HL-60 (cell line): ENCODE results near the gene KCNMA1.

Experiments used
- POLR2AphosphoS5 ChIP-seq: IDR thresholded peaks from 2 replicates; pipeline ENCODE4 v1.6.1; 2012; ENCODE audit warnings: low read depth
- TF ChIP-seq, protein P1 (sequence below): IDR thresholded peaks from one replicate; pipeline ENCODE4 v1.5.1; 2011; ENCODE audit warnings: low read length, control low read depth, inconsistent platforms; ENCODE audit not compliant: insufficient read depth
- TF ChIP-seq, protein P2 (sequence below): IDR thresholded peaks from 2 replicates; pipeline ENCODE4 v1.6.1; 2012; ENCODE audit warnings: low read depth; ENCODE audit not compliant: insufficient replicate concordance

DNA sequence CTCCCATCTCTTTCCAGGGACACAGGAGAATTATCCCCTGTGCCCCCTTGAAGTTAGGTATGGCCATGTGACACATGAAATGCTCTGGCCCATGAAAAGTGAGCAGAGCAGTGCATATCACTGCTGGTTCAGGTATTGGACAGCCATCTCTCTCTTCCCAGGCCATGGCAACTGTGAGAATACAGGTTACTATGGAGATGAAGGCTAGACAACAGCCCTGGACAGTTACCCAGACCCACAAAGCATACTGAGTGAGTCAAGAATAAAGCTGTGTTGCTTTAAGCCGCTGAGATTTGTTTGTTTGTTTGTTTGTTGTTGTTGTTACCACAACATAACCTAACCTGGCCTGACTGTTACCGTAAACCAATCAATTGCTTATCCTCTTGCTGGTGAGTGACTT is 722.3 kb downstream of the KCNMA1 start:
- TF ChIP-seq, protein P1, sequence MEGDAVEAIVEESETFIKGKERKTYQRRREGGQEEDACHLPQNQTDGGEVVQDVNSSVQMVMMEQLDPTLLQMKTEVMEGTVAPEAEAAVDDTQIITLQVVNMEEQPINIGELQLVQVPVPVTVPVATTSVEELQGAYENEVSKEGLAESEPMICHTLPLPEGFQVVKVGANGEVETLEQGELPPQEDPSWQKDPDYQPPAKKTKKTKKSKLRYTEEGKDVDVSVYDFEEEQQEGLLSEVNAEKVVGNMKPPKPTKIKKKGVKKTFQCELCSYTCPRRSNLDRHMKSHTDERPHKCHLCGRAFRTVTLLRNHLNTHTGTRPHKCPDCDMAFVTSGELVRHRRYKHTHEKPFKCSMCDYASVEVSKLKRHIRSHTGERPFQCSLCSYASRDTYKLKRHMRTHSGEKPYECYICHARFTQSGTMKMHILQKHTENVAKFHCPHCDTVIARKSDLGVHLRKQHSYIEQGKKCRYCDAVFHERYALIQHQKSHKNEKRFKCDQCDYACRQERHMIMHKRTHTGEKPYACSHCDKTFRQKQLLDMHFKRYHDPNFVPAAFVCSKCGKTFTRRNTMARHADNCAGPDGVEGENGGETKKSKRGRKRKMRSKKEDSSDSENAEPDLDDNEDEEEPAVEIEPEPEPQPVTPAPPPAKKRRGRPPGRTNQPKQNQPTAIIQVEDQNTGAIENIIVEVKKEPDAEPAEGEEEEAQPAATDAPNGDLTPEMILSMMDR: no peak
- TF ChIP-seq, protein P2, sequence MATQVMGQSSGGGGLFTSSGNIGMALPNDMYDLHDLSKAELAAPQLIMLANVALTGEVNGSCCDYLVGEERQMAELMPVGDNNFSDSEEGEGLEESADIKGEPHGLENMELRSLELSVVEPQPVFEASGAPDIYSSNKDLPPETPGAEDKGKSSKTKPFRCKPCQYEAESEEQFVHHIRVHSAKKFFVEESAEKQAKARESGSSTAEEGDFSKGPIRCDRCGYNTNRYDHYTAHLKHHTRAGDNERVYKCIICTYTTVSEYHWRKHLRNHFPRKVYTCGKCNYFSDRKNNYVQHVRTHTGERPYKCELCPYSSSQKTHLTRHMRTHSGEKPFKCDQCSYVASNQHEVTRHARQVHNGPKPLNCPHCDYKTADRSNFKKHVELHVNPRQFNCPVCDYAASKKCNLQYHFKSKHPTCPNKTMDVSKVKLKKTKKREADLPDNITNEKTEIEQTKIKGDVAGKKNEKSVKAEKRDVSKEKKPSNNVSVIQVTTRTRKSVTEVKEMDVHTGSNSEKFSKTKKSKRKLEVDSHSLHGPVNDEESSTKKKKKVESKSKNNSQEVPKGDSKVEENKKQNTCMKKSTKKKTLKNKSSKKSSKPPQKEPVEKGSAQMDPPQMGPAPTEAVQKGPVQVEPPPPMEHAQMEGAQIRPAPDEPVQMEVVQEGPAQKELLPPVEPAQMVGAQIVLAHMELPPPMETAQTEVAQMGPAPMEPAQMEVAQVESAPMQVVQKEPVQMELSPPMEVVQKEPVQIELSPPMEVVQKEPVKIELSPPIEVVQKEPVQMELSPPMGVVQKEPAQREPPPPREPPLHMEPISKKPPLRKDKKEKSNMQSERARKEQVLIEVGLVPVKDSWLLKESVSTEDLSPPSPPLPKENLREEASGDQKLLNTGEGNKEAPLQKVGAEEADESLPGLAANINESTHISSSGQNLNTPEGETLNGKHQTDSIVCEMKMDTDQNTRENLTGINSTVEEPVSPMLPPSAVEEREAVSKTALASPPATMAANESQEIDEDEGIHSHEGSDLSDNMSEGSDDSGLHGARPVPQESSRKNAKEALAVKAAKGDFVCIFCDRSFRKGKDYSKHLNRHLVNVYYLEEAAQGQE: no peak
- TF ChIP-seq POLR2AphosphoS5: no peak
